ENCODE results near the gene FKBP15. TPM values are rescaled to one million over a fixed set of nuclear protein-coding genes. Genes with fewer than 3 reads are reported as not detected.

The FKBP15 gene
- total and polyA plus RNA-seq, 2 of the 8 experiments (the other 6 are each of a cell fraction or from before 2014, with no cell fraction given) = 9.9 to 13.8 TPM

DNA sequence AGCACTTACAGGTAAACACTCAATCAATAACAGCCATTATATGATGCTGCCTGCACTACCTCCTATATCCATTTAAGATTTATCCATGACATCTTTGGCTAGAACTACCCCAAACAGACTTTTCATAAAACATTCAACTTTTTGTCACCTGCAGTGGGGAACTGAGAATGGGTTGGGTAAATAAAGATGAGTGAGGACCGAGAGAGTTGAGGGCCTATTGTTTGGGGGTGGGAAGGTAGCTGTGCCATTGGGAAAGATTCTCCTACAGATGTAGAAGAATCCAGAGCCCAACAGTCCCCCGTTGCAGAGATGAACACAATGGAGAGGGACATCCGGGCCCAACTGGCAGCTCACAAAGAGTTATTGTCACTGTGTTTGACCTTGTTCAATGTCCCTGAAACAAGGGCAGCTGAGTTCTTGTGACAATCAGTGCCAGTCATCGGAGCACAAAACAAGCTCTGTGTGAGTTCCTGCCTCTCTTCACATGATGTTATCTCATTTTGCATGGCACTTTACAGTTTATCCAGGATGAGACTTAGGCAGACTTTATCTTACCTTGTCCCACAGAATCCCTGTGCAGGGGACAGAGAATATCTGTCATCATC lies 81.8 kb downstream of the FKBP15 start (continued):
- TF ChIP-seq, protein P1, sequence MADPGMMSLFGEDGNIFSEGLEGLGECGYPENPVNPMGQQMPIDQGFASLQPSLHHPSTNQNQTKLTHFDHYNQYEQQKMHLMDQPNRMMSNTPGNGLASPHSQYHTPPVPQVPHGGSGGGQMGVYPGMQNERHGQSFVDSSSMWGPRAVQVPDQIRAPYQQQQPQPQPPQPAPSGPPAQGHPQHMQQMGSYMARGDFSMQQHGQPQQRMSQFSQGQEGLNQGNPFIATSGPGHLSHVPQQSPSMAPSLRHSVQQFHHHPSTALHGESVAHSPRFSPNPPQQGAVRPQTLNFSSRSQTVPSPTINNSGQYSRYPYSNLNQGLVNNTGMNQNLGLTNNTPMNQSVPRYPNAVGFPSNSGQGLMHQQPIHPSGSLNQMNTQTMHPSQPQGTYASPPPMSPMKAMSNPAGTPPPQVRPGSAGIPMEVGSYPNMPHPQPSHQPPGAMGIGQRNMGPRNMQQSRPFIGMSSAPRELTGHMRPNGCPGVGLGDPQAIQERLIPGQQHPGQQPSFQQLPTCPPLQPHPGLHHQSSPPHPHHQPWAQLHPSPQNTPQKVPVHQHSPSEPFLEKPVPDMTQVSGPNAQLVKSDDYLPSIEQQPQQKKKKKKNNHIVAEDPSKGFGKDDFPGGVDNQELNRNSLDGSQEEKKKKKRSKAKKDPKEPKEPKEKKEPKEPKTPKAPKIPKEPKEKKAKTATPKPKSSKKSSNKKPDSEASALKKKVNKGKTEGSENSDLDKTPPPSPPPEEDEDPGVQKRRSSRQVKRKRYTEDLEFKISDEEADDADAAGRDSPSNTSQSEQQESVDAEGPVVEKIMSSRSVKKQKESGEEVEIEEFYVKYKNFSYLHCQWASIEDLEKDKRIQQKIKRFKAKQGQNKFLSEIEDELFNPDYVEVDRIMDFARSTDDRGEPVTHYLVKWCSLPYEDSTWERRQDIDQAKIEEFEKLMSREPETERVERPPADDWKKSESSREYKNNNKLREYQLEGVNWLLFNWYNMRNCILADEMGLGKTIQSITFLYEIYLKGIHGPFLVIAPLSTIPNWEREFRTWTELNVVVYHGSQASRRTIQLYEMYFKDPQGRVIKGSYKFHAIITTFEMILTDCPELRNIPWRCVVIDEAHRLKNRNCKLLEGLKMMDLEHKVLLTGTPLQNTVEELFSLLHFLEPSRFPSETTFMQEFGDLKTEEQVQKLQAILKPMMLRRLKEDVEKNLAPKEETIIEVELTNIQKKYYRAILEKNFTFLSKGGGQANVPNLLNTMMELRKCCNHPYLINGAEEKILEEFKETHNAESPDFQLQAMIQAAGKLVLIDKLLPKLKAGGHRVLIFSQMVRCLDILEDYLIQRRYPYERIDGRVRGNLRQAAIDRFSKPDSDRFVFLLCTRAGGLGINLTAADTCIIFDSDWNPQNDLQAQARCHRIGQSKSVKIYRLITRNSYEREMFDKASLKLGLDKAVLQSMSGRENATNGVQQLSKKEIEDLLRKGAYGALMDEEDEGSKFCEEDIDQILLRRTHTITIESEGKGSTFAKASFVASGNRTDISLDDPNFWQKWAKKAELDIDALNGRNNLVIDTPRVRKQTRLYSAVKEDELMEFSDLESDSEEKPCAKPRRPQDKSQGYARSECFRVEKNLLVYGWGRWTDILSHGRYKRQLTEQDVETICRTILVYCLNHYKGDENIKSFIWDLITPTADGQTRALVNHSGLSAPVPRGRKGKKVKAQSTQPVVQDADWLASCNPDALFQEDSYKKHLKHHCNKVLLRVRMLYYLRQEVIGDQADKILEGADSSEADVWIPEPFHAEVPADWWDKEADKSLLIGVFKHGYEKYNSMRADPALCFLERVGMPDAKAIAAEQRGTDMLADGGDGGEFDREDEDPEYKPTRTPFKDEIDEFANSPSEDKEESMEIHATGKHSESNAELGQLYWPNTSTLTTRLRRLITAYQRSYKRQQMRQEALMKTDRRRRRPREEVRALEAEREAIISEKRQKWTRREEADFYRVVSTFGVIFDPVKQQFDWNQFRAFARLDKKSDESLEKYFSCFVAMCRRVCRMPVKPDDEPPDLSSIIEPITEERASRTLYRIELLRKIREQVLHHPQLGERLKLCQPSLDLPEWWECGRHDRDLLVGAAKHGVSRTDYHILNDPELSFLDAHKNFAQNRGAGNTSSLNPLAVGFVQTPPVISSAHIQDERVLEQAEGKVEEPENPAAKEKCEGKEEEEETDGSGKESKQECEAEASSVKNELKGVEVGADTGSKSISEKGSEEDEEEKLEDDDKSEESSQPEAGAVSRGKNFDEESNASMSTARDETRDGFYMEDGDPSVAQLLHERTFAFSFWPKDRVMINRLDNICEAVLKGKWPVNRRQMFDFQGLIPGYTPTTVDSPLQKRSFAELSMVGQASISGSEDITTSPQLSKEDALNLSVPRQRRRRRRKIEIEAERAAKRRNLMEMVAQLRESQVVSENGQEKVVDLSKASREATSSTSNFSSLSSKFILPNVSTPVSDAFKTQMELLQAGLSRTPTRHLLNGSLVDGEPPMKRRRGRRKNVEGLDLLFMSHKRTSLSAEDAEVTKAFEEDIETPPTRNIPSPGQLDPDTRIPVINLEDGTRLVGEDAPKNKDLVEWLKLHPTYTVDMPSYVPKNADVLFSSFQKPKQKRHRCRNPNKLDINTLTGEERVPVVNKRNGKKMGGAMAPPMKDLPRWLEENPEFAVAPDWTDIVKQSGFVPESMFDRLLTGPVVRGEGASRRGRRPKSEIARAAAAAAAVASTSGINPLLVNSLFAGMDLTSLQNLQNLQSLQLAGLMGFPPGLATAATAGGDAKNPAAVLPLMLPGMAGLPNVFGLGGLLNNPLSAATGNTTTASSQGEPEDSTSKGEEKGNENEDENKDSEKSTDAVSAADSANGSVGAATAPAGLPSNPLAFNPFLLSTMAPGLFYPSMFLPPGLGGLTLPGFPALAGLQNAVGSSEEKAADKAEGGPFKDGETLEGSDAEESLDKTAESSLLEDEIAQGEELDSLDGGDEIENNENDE (IDR thresholded peaks at IDR 0.05; ENCODE audit: insufficient replicate concordance, low read length) = no peak
- no peak for TF ChIP-seq SIN3A (conservative IDR thresholded peaks at IDR 0.05 in 1 of 2, IDR thresholded peaks at IDR 0.05 in 1 of 2; ENCODE audit: low read depth in 1 of 2, low read length in 2 of 2)
- TF ChIP-seq SP4 (IDR thresholded peaks at IDR 0.05; ENCODE audit: low read length) = no peak
- TF ChIP-seq, protein P2, sequence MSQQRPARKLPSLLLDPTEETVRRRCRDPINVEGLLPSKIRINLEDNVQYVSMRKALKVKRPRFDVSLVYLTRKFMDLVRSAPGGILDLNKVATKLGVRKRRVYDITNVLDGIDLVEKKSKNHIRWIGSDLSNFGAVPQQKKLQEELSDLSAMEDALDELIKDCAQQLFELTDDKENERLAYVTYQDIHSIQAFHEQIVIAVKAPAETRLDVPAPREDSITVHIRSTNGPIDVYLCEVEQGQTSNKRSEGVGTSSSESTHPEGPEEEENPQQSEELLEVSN (IDR thresholded peaks at IDR 0.05) = no peak
- no peak for TF ChIP-seq GABPA (IDR thresholded peaks at IDR 0.05; ENCODE audit: borderline replicate concordance, insufficient read depth, low read length)
- TF ChIP-seq TBP (IDR thresholded peaks at IDR 0.05; ENCODE audit: low read depth, low read length) = no peak
- TF ChIP-seq TEAD4 (IDR thresholded peaks at IDR 0.05; ENCODE audit: low read depth, low read length) = no peak

Measured in H1 (cell line).